GM15510 (cell line): ENCODE data around the gene H6PD.

Source experiments
- POLR2A ChIP-seq: IDR thresholded peaks from 3 replicates; pipeline ENCODE4 v1.6.1; 2011; ENCODE audit warnings: borderline replicate concordance; ENCODE audit not compliant: insufficient read length; ENCODE audit errors: extremely low read depth

H6PD gene

GRCh38 chr1:9258629-9259028 is 24.1 kb downstream of the H6PD start:
- TF ChIP-seq POLR2A = no peak

- no peak for TF ChIP-seq POLR2A
These were observed 25.6 kb downstream of the H6PD start for GRCh38 chr1:9260059-9260766.

GRCh38 chr1:9261496-9261895 is 26.9 kb downstream of the H6PD start:
- TF ChIP-seq POLR2A = no peak

GRCh38 chr1:9262096-9262986 is 27.8 kb downstream of the H6PD start:
- TF ChIP-seq POLR2A = no peak

- TF ChIP-seq POLR2A = no peak
These were observed 28.8 kb downstream of the H6PD start for GRCh38 chr1:9263276-9263855.

GRCh38 chr1:9263984-9264872 is 29.7 kb downstream of the H6PD start:
- no peak for TF ChIP-seq POLR2A

- no peak for TF ChIP-seq POLR2A
These were observed 30.5 kb downstream of the H6PD start for GRCh38 chr1:9265037-9265436.

GRCh38 chr1:9265968-9266367 is 31.4 kb downstream of the H6PD start:
- no peak for TF ChIP-seq POLR2A

- no peak for TF ChIP-seq POLR2A
These were observed 32.7 kb downstream of the H6PD start for GRCh38 chr1:9267352-9267686.

GRCh38 chr1:9267827-9268581 is 33.4 kb downstream of the H6PD start:
- no peak for TF ChIP-seq POLR2A

- no peak for TF ChIP-seq POLR2A
These were observed 34.5 kb downstream of the H6PD start for GRCh38 chr1:9269078-9269501.

GRCh38 chr1:9269721-9270120 is 35.1 kb downstream of the H6PD start:
- TF ChIP-seq POLR2A = no peak

GRCh38 chr1:9270290-9270883 is 35.8 kb downstream of the H6PD start:
- TF ChIP-seq POLR2A = no peak
